Neural progenitor cell (in vitro differentiated cells): ENCODE measurements around the gene GRIN2D.

Experiments
- EZH2 ChIP-seq: fragments of 200-600 bp; sonication (generic); IDR thresholded peaks from 2 replicates; pipeline ENCODE4 v1.6.1; 2017; ENCODE audit warnings: antibody characterized with exemption, mild to moderate bottlenecking, moderate library complexity
- EZH2phosphoT487 ChIP-seq: fragments of 200-600 bp; sonication (generic); IDR thresholded peaks from 2 replicates; pipeline ENCODE4 v1.6.1; 2017; ENCODE audit warnings: antibody characterized with exemption
- TF ChIP-seq, protein P1 (sequence below): fragments of 200-600 bp; sonication (generic); IDR thresholded peaks from 2 replicates; pipeline ENCODE4 v1.5.1; 2017; ENCODE audit warnings: antibody characterized with exemption, mild to moderate bottlenecking

DNA sequence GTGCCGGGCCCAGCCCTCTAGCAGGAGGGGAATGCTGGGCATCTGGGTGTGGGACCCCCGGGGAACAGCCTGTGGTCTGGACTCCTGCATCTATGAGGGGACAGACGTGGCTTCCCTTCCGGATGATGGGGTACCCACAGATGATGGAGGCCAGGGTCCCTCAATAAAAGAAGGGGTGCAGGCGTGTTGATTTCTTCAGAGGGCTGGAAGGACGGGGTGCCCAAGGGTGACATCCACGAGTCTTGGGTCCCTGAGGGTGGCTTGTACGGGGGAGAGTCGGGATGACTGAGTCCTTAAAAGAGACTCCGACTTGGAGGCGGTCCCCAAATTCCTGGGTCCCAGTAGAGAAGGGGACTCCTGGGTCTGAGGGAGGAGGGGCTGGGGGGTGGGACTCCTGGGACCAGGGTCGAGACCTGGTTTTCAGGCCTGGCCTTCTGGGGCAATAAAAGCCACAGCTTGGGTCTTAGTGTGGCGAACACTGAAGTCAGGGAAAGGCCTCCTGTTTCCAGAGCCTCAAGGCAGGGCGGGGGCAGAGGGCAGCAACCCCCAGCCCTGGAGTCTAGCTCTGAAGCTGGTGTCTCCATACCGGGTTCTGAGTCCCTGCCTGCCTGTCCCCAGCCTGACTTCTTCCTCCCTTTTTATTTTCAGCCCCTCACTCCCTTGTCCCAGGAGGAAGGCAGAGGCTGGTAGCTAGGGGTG lies 459 bp upstream of the GRIN2D start:
- TF ChIP-seq, protein P1, sequence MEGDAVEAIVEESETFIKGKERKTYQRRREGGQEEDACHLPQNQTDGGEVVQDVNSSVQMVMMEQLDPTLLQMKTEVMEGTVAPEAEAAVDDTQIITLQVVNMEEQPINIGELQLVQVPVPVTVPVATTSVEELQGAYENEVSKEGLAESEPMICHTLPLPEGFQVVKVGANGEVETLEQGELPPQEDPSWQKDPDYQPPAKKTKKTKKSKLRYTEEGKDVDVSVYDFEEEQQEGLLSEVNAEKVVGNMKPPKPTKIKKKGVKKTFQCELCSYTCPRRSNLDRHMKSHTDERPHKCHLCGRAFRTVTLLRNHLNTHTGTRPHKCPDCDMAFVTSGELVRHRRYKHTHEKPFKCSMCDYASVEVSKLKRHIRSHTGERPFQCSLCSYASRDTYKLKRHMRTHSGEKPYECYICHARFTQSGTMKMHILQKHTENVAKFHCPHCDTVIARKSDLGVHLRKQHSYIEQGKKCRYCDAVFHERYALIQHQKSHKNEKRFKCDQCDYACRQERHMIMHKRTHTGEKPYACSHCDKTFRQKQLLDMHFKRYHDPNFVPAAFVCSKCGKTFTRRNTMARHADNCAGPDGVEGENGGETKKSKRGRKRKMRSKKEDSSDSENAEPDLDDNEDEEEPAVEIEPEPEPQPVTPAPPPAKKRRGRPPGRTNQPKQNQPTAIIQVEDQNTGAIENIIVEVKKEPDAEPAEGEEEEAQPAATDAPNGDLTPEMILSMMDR: no peak
- TF ChIP-seq EZH2: no peak
- TF ChIP-seq EZH2phosphoT487: no peak
